GM18499 (cell line): ENCODE data around the gene KCNS3.
"Not testable (repeated sequence)": the region's sequence is repeated elsewhere in the genome, so short reads cannot be mapped to it uniquely, and the experiment has no call there.

Source experiments
- ATAC-seq: cut with Tn5 transposase; IDR thresholded peaks from one replicate; pipeline ENCODE4 v1.9.1; 2021; ENCODE audit warnings: moderate number of reproducible peaks; ENCODE audit not compliant: insufficient read depth, unreplicated experiment

The KCNS3 gene

GRCh38 chr2:17936599-17936998, 58.1 kb downstream of the KCNS3 start:
- no peak for ATAC-seq

- no peak for ATAC-seq
Observed at GRCh38 chr2:17940091-17940630, 61.7 kb downstream of the KCNS3 start.

- no peak for ATAC-seq
Observed at GRCh38 chr2:17943444-17943843, 65.0 kb downstream of the KCNS3 start.

- ATAC-seq, result no peak
Observed at GRCh38 chr2:17947113-17947512, 68.6 kb downstream of the KCNS3 start.

DNA sequence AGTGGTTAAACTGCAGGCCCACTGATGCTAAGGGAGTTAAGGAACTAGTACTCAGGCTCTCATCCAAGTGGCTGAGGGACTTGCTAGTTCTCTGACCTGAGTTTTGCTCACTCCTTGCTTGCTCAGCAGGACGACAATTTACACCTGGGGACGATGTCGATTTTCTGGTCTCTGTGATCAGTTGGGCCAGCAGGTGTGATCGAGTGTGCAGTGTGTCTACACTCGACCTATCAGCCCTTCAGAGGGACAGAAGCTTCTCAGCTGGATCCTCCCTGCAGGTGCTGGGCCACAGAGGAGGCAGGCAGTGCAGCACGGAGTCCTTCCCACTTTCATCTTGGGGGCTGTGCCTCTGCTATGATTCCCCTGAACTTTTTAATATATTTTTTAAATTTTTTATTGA, 71.5 kb downstream of the KCNS3 start:
- ATAC-seq, result no peak

GRCh38 chr2:17951563-17951962, 73.1 kb downstream of the KCNS3 start:
- ATAC-seq, result no peak

DNA sequence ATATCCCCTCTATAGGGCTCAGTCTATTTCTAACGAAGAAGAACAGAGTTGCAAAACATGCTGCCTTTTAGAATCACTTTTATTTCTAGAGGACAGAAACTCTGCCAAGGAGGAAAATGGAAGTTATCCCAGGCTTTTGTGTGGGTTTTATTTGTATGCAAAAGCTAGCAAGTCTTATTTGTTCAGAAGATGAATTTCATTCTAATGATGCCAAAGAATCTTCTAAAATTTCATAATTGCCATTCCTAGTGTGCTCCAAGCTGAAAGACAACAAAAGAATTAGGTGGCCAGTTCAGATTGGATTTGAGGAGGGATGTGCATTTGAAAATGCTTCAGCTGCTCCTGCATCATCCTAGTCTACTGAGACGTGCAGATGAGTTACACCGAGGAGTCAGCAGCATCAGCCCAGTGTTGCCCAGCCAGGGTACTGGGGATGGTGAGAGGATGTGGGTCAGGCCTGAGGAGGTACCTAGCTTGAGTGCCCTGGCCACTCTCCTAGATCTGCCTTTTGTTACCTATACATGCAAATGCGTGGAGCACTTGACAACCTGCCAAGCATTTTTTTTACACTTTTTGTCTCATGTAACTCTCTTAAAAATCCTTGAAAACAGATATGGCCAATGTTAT, 80.1 kb downstream of the KCNS3 start:
- ATAC-seq, result no peak

DNA sequence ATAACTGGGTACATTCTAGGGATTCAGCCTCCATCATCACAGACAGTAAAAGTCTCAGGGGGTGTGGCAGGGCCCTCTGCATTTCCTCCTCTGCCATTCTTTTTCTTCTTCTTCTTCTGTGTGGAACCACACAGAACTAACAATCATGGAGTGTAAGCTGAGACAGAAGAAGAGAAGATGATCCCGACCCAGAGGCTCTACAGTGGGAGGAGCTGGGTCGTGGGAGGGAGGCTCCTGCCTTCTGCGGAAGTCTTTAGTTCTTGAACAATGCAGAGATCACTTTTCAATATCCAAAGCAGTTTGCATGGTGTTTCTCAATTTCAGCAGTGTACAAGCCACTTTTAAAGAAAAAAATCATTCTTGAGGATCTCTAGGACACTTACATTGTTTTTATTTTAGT, 80.9 kb downstream of the KCNS3 start:
- no peak for ATAC-seq

DNA sequence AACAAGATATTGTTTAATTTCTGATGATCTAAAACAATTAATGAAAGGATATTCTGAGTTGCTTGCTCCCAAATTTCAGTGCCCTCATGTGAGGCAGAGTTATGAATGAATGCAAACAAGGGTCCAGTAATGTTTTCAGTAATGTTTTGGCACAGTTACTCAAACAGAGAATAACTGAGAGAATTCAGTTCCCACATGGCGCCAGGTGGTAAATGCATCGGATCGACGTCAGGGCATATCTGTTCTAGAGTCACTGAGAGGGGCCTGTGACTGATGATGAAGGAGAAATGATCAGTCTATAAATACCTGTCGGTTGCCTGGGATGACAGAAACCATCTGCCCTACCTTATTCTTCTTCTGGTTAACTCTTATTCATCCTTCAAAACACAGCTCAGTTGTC, 81.4 kb downstream of the KCNS3 start:
- peak; percentile 75 for ATAC-seq

- ATAC-seq, result no peak
Observed at GRCh38 chr2:17960925-17961324, 82.5 kb downstream of the KCNS3 start.

GRCh38 chr2:17961789-17962188, 83.3 kb downstream of the KCNS3 start:
- ATAC-seq, result no peak

- no peak for ATAC-seq
Observed at GRCh38 chr2:17962876-17963275, 84.4 kb downstream of the KCNS3 start.

- not testable (repeated sequence) for ATAC-seq
Observed at GRCh38 chr2:17963571-17963970, 85.1 kb downstream of the KCNS3 start.

GRCh38 chr2:17965196-17965595, 86.7 kb downstream of the KCNS3 start:
- no peak for ATAC-seq

- no peak for ATAC-seq
Observed at GRCh38 chr2:17966798-17967197, 88.3 kb downstream of the KCNS3 start.

GRCh38 chr2:17969661-17970060, 91.2 kb downstream of the KCNS3 start:
- no peak for ATAC-seq

GRCh38 chr2:17971531-17972125, 93.2 kb downstream of the KCNS3 start:
- no peak for ATAC-seq

- ATAC-seq, result no peak
Observed at GRCh38 chr2:17972991-17973390, 94.5 kb downstream of the KCNS3 start.

- no peak for ATAC-seq
Observed at GRCh38 chr2:17975401-17975800, 96.9 kb downstream of the KCNS3 start.

DNA sequence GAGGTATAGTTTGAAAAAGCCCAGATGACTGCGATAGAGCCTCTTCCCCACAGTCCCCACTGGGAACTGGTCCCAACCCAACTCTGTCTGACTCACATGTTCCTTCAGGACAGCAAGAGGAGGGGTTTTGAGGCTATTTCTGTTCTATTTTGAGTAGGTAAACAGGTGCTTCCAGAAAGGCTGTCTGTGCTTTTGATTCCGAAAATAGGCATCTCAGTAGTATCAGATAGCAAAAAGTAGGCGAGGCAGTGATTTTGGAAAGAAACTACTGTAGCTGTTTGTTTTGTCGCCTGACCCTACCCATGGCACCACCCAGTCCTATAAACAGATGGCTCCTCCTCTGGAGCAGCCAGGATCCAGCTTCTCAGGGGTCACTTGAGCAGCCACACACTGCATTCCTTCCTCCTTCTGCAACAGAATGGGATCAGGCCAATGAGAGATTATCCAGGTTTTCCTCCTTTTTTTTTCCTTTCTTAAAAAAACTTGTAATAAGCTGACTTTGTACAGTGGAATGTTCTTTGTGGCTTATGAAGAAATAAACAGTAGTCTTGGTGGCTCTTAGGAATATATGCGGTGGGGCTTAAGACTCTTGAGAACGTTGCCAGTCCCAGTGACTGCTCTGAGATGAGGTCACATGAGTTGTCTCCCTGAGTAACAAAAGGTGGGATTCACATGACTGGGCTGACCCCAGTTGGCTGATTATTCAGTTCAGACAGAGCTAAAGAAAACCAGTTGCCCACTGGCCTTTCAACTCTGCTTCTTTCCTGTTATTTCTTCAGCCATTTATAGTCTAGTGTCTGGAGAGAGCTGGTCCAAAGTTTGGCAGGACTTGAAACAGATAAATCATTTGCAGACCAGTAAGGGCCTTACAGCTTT, 98.6 kb downstream of the KCNS3 start:
- no peak for ATAC-seq

DNA sequence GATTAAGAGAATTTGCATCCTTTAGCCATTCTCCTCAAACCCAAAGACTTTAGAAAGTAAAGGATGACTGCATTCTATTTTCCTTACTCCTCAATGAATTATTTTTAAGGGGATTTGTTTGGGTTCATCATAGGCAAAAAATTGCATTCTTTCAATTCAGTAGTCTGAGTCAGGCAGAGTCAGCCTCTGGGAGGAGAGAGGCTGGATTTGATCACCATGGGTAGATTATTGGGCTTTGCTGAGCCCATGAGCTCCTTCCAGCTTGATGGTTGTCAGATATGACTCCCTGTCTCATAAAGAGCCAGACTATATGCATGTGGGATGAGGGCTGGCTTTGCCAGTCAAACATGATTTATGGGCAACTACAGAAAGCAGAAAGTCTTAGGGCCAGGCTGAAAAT, 101.2 kb downstream of the KCNS3 start:
- ATAC-seq, result no peak
